IMR-90 (cell line): ENCODE data around the gene ZNF791.

Experiments used
- BHLHE40 ChIP-seq: fragments of 150-350 bp; IDR thresholded peaks from 2 replicates; pipeline ENCODE4 v1.6.1; 2016; ENCODE audit warnings: mild to moderate bottlenecking, low read depth, low read length
- CEBPB ChIP-seq: IDR thresholded peaks from 2 replicates; pipeline ENCODE4 v1.6.1; 2012; ENCODE audit warnings: low read depth, low read length, improper control_type of control experiment
- CHD1 ChIP-seq: IDR thresholded peaks from 2 replicates; pipeline ENCODE4 v1.6.1; 2012; ENCODE audit warnings: low read depth, low read length, improper control_type of control experiment
- FOS ChIP-seq: fragments of 150-350 bp; IDR thresholded peaks from 2 replicates; pipeline ENCODE4 v1.6.1; 2016; ENCODE audit warnings: low read depth, low read length
- MAZ ChIP-seq: IDR thresholded peaks from 2 replicates; pipeline ENCODE4 v1.6.1; 2012; ENCODE audit warnings: low read depth, mild to moderate bottlenecking, low read length, improper control_type of control experiment, moderate library complexity, borderline replicate concordance
- MXI1 ChIP-seq: IDR thresholded peaks from 2 replicates; pipeline ENCODE4 v1.6.1; 2012; ENCODE audit warnings: low read depth, mild to moderate bottlenecking, low read length, moderate library complexity, borderline replicate concordance
- POLR2A ChIP-seq: IDR thresholded peaks from 2 replicates; pipeline ENCODE4 v1.6.1; 2012; ENCODE audit warnings: mild to moderate bottlenecking, low read depth, low read length
- RAD21 ChIP-seq: IDR thresholded peaks from 2 replicates; pipeline ENCODE4 v1.6.1; 2012; ENCODE audit warnings: low read length, improper control_type of control experiment
- RFX5 ChIP-seq: IDR thresholded peaks from 2 replicates; pipeline ENCODE4 v1.8.0; 2012; ENCODE audit warnings: low read depth, mild to moderate bottlenecking, low read length, moderate library complexity
- SMC3 ChIP-seq: fragments of 150-350 bp; IDR thresholded peaks from 2 replicates; pipeline ENCODE4 v1.6.1; 2016; ENCODE audit warnings: low read depth, mild to moderate bottlenecking, antibody characterized with exemption, low read length, moderate library complexity
- USF2 ChIP-seq: fragments of 150-350 bp; IDR thresholded peaks from 2 replicates; pipeline ENCODE4 v1.6.1; 2017; ENCODE audit warnings: mild to moderate bottlenecking, antibody characterized with exemption, low read length, low read depth
- TF ChIP-seq, protein P1 (sequence below): conservative IDR thresholded peaks from 2 replicates; pipeline ENCODE4 v1.5.1; 2012; ENCODE audit warnings: mild to moderate bottlenecking, low read depth, low read length, improper control_type of control experiment

DNA sequence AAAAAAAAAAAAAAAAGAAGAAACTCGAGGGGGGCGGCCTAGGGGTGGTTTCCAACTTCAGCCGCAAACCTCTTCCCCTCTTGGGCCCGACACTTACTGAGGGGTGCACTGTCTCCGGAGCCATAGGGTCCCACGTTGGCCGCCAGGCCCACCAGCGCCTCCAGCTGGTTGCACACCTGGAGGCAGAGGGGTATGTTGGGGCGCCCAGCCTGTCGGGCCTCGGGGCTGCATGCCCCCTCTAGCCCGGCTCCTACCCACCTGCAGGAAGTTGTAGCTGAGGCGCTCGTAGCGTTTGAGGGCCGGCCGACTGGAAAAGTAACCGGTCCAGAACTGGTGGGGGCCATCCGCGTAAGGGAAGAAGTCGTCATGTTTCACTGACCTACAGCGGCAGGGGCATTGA is 47.2 kb downstream of the ZNF791 start:
- TF ChIP-seq RAD21 (no peak), MAZ (no peak), POLR2A (no peak), CEBPB (no peak), BHLHE40 (no peak), SMC3 (no peak), RFX5 (no peak), USF2 (no peak), MXI1 (no peak), FOS (no peak), CHD1 (no peak)
- TF ChIP-seq, protein P1, sequence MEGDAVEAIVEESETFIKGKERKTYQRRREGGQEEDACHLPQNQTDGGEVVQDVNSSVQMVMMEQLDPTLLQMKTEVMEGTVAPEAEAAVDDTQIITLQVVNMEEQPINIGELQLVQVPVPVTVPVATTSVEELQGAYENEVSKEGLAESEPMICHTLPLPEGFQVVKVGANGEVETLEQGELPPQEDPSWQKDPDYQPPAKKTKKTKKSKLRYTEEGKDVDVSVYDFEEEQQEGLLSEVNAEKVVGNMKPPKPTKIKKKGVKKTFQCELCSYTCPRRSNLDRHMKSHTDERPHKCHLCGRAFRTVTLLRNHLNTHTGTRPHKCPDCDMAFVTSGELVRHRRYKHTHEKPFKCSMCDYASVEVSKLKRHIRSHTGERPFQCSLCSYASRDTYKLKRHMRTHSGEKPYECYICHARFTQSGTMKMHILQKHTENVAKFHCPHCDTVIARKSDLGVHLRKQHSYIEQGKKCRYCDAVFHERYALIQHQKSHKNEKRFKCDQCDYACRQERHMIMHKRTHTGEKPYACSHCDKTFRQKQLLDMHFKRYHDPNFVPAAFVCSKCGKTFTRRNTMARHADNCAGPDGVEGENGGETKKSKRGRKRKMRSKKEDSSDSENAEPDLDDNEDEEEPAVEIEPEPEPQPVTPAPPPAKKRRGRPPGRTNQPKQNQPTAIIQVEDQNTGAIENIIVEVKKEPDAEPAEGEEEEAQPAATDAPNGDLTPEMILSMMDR, result no peak
